WERI-Rb-1 (cell line): ENCODE data around the gene PLK3.

Source experiments
- DNase-seq: peaks from one replicate; pipeline ENCODE4 v3.0.0-alpha.2; 2020
- H3K27ac ChIP-seq: fragments of 250-450 bp; sonication (Bioruptor Pico); 2 replicates; pipeline ENCODE4 v1.5.1; 2020; ENCODE audit warnings: mild to moderate bottlenecking, moderate library complexity
- H3K27me3 ChIP-seq: fragments of 250-450 bp; sonication (Bioruptor Pico); 2 replicates; pipeline ENCODE4 v1.5.1; 2021; ENCODE audit warnings: mild to moderate bottlenecking, low read depth, moderate library complexity; ENCODE audit not compliant: insufficient read depth, severe bottlenecking
- H3K36me3 ChIP-seq: fragments of 250-450 bp; sonication (Bioruptor Pico); 2 replicates; pipeline ENCODE4 v1.5.1; 2020; ENCODE audit warnings: mild to moderate bottlenecking, moderate library complexity
- H3K4me3 ChIP-seq: 2 replicates; pipeline ENCODE4 v1.5.1; 2011; ENCODE audit warnings: low read depth, mild to moderate bottlenecking, control low read depth, low read length
- H3K9me3 ChIP-seq: fragments of 250-450 bp; sonication (Bioruptor Pico); 2 replicates; pipeline ENCODE4 v1.5.1; 2021; ENCODE audit warnings: mild to moderate bottlenecking, moderate library complexity; ENCODE audit not compliant: severe bottlenecking
- CTCF ChIP-seq: IDR thresholded peaks from 2 replicates; pipeline ENCODE4 v1.5.1; 2011; ENCODE audit warnings: low read depth, mild to moderate bottlenecking, control low read depth, inconsistent platforms, low read length

PLK3 gene

GRCh38 chr1:44786138-44786840 is 13.9 kb upstream of the PLK3 start:
- no peaks in the 10 kb centered on the region for H3K27me3 ChIP-seq
- no peaks in the 10 kb centered on the region for H3K9me3 ChIP-seq
- H3K4me3 ChIP-seq = no peak overlapping the region
- peak; percentile 70 for DNase-seq
- TF ChIP-seq CTCF = peak; percentile 99
- peaks cover 5% of the 10 kb centered on the region; the same call in 1 of the 2 replicates for H3K36me3 ChIP-seq
- no peak overlapping the region for H3K27ac ChIP-seq

- Histone ChIP-seq H3K27ac (no peak overlapping the region), H3K27me3 (no peaks in the 10 kb centered on the region), H3K9me3 (no peaks in the 10 kb centered on the region), H3K4me3 (no peak overlapping the region), H3K36me3 (peaks cover under 1% of the 10 kb centered on the region; the same call in 1 of the 2 replicates)
- no peak for TF ChIP-seq CTCF
- no peak for DNase-seq
Measured at GRCh38 chr1:44786841-44787426, 13.2 kb upstream of the PLK3 start.

- TF ChIP-seq CTCF = no peak
- DNase-seq = no peak
- no peaks in the 10 kb centered on the region for H3K9me3 ChIP-seq
- no peaks in the 10 kb centered on the region for H3K36me3 ChIP-seq
- no peak overlapping the region for H3K27ac ChIP-seq
- no peak overlapping the region for H3K4me3 ChIP-seq
- H3K27me3 ChIP-seq = no peaks in the 10 kb centered on the region
Measured at GRCh38 chr1:44787506-44787905, 12.7 kb upstream of the PLK3 start.

- no peaks in the 10 kb centered on the region for H3K9me3 ChIP-seq
- no peak within 1 kb of the TSS for H3K4me3 ChIP-seq
- H3K36me3 ChIP-seq = no peaks in the 10 kb centered on the region
- no peak within 1 kb of the TSS for H3K27ac ChIP-seq
- no peak for TF ChIP-seq CTCF
- no peaks in the 10 kb centered on the region for H3K27me3 ChIP-seq
- no peak for DNase-seq
Measured at GRCh38 chr1:44788120-44788860, 11.9 kb upstream of the PLK3 start, which contains the start of gene BEST4. BEST4 (minus strand) TSS chr1:44788170; CDS start chr1:44787705, 465 bp downstream.

- TF ChIP-seq CTCF = no peak
- DNase-seq = no peak
- Histone ChIP-seq H3K27me3 (no peaks in the 10 kb centered on the region), H3K27ac (no peak overlapping the region), H3K9me3 (no peaks in the 10 kb centered on the region), H3K36me3 (no peaks in the 10 kb centered on the region), H3K4me3 (no peak overlapping the region)
Measured at GRCh38 chr1:44790968-44791801, 9.0 kb upstream of the PLK3 start.
